GM12878 (cell line): Measurements from ENCODE around the gene ZNF160. TPM values are rescaled to one million over a fixed set of nuclear protein-coding genes. Genes with fewer than 3 reads are reported as not detected.

Experiments
- ATAC-seq: fragments of 200-7000 bp; cut with Tn5 transposase; 3 replicates; pipeline ENCODE4 v1.9.1; 2020; ENCODE audit warnings: mild to moderate bottlenecking, moderate library complexity
- BruUV-seq: library from RNA; stranded (reverse); fragments of 400-500 nt; replicated peaks from 2 replicates; lab custom pipeline; 2021; lab: Mats Ljungman, UMichigan
- CTCF ChIA-PET: fragments of 300-600 bp; sonication (Branson Sonifier 250); formaldehyde crosslinking; extraction: SDS; loops from one replicate; lab custom pipeline; 2021; ENCODE audit warnings: inconsistent platforms; lab: Yijun Ruan, JAX
- POLR2A ChIA-PET: fragments of 350-600 bp; formaldehyde crosslinking; extraction: SDS; loops from one replicate; lab custom pipeline; 2021; ENCODE audit warnings: inconsistent platforms; lab: Charles Lee
- RAD21 ChIA-PET: fragments of 300-600 bp; sonication (Branson Sonifier 250); formaldehyde crosslinking; loops from one replicate; lab custom pipeline; 2023; ENCODE audit warnings: antibody characterized with exemption; ENCODE audit not compliant: unreplicated experiment; lab: Charles Lee
- SMC1A ChIA-PET: fragments of 300-600 bp; sonication (Branson Sonifier 250); formaldehyde crosslinking; loops from one replicate; lab custom pipeline; 2023; ENCODE audit not compliant: unreplicated experiment, uncharacterized antibody; lab: Charles Lee
- DNase-seq: peaks from one replicate; pipeline ENCODE4 v3.0.0-alpha.2; 2011; ENCODE audit warnings: low read depth, low spot score
- FAIRE-seq: peaks from 3 replicates; lab custom pipeline; 2011; peaks lifted over from hg19 to GRCh38; lab: Jason Lieb, UNC
- H2AFZ ChIP-seq: 2 replicates; pipeline ENCODE4 v1.6.0; 2011; ENCODE audit warnings: low read depth, low read length, control low read depth; ENCODE audit not compliant: control insufficient read depth
- H3K27ac ChIP-seq: 2 replicates; pipeline ENCODE4 v1.5.1; 2011; ENCODE audit warnings: control low read depth; ENCODE audit not compliant: control insufficient read depth, insufficient read depth
- H3K27me3 ChIP-seq, 2 experiments: replicated peaks in 1 of 2; 2 replicates each; pipeline versions ENCODE4 v1.6.0 to v1.6.1; 2011; ENCODE audit warnings: low read length in 1 of 2; ENCODE audit not compliant: control insufficient read depth in 2 of 2, insufficient read depth in 2 of 2
- H3K36me3 ChIP-seq, 2 experiments: 2 replicates each; pipeline ENCODE4 v1.5.1; 2011; ENCODE audit warnings: low read length in 1 of 2; ENCODE audit not compliant: control insufficient read depth in 2 of 2, insufficient read depth in 2 of 2
- H3K4me1 ChIP-seq: 2 replicates; pipeline ENCODE4 v1.6.1; 2011; ENCODE audit warnings: mild to moderate bottlenecking, low read length, moderate library complexity, mixed read lengths; ENCODE audit not compliant: control insufficient read depth, insufficient read depth
- H3K4me2 ChIP-seq: 2 replicates; pipeline ENCODE4 v1.6.0; 2011; ENCODE audit warnings: control low read depth; ENCODE audit not compliant: control insufficient read depth, insufficient read depth
- H3K4me3 ChIP-seq: fragments of 200-600 bp; sonication (generic); 2 replicates; pipeline ENCODE4 v1.5.1; 2016
- H3K79me2 ChIP-seq: 2 replicates; pipeline ENCODE4 v1.6.0; 2011; ENCODE audit warnings: low read length; ENCODE audit not compliant: control insufficient read depth, insufficient read depth
- H3K9ac ChIP-seq: 2 replicates; pipeline ENCODE4 v1.8.0; 2011; ENCODE audit warnings: low read length, control low read depth, mixed read lengths; ENCODE audit not compliant: control insufficient read depth, insufficient read depth
- H3K9me3 ChIP-seq: replicated peaks from 3 replicates; pipeline ENCODE4 v1.5.1; 2011; ENCODE audit warnings: mild to moderate bottlenecking, low read length; ENCODE audit not compliant: control insufficient read depth, insufficient read depth
- H4K20me1 ChIP-seq: 2 replicates; pipeline ENCODE4 v1.6.0; 2011; ENCODE audit not compliant: control insufficient read depth, insufficient read depth
- CBFB ChIP-seq: IDR thresholded peaks from 2 replicates; pipeline ENCODE4 v1.6.1; 2016; ENCODE audit warnings: antibody characterized with exemption, low read depth
- CUX1 ChIP-seq: IDR thresholded peaks from 2 replicates; pipeline ENCODE4 v1.6.1; 2012; ENCODE audit warnings: improper control_type of control experiment, low read depth, low read length; ENCODE audit not compliant: insufficient replicate concordance
- DPF2 ChIP-seq: fragments of 450-650 bp; IDR thresholded peaks from 2 replicates; pipeline ENCODE4 v1.6.1; 2017; ENCODE audit warnings: mild to moderate bottlenecking
- ESRRA ChIP-seq: IDR thresholded peaks from 2 replicates; pipeline ENCODE4 v1.6.1; 2012; ENCODE audit warnings: mild to moderate bottlenecking, low read length, improper control_type of control experiment
- EZH2 ChIP-seq: IDR thresholded peaks from 2 replicates; pipeline ENCODE4 v1.6.1; 2012; ENCODE audit warnings: low read depth, mild to moderate bottlenecking, control low read depth, inconsistent platforms, low read length, borderline replicate concordance; ENCODE audit not compliant: control insufficient read depth
- FOXK2 ChIP-seq: fragments of 450-650 bp; IDR thresholded peaks from 2 replicates; pipeline ENCODE4 v1.6.1; 2017; ENCODE audit warnings: mild to moderate bottlenecking, moderate library complexity
- JUND ChIP-seq: IDR thresholded peaks from 2 replicates; pipeline ENCODE4 v1.6.1; 2012; ENCODE audit warnings: low read depth, mild to moderate bottlenecking, low read length, improper control_type of control experiment, moderate library complexity
- KAT2A ChIP-seq: conservative IDR thresholded peaks from 2 replicates; pipeline ENCODE4 v1.6.1; 2011; ENCODE audit warnings: low read depth, low read length; ENCODE audit not compliant: control insufficient read depth
- MEF2B ChIP-seq: fragments of 450-650 bp; IDR thresholded peaks from 2 replicates; pipeline ENCODE4 v1.6.1; 2018; ENCODE audit warnings: mild to moderate bottlenecking, moderate library complexity; ENCODE audit not compliant: partially characterized antibody, poor library complexity, severe bottlenecking
- MTA3 ChIP-seq: IDR thresholded peaks from 2 replicates; pipeline ENCODE4 v1.6.1; 2012; ENCODE audit warnings: low read length, inconsistent platforms, borderline replicate concordance
- MYC ChIP-seq: IDR thresholded peaks from 2 replicates; pipeline ENCODE4 v1.6.1; 2011; ENCODE audit warnings: mild to moderate bottlenecking, low read length, moderate library complexity, inconsistent platforms; ENCODE audit not compliant: insufficient read depth, insufficient replicate concordance, insufficient read length, severe bottlenecking
- NFIC ChIP-seq: IDR thresholded peaks from 2 replicates; pipeline ENCODE4 v1.6.1; 2012; ENCODE audit warnings: low read depth, mild to moderate bottlenecking, inconsistent platforms, low read length, moderate library complexity
- STAT1 ChIP-seq: fragments of 450-650 bp; conservative IDR thresholded peaks from 2 replicates; pipeline ENCODE4 v1.6.1; 2014; ENCODE audit warnings: antibody characterized with exemption, mild to moderate bottlenecking
- SUPT20H ChIP-seq: IDR thresholded peaks from 2 replicates; pipeline ENCODE4 v1.6.1; 2011; ENCODE audit warnings: low read depth, mild to moderate bottlenecking, low read length, moderate library complexity, borderline replicate concordance; ENCODE audit not compliant: control insufficient read depth
- TARDBP ChIP-seq: IDR thresholded peaks from 2 replicates; pipeline ENCODE4 v1.6.1; 2016; ENCODE audit warnings: borderline replicate concordance
- TCF7 ChIP-seq: IDR thresholded peaks from 2 replicates; pipeline ENCODE4 v1.6.1; 2014; ENCODE audit warnings: antibody characterized with exemption, borderline replicate concordance
- WGBS: methylation state at CpG from one replicate; pipeline ENCODE4 v1.1.6; 2016; ENCODE audit warnings: low lambda C conversion rate; ENCODE audit not compliant: insufficient replicate concordance, insufficient coverage; ENCODE audit errors: missing lambda C conversion rate; 5-methylcytosine and 5-hydroxymethylcytosine counted together
- in situ Hi-C: fragments of 300-500 bp; cut with MboI; formaldehyde crosslinking; loops from 9 replicates; pipeline ENCODE4 v1.14.3; 2018; ENCODE audit warnings: mixed read lengths
- intact Hi-C: fragments of 100-400 bp; cut with micrococcal nuclease; formaldehyde crosslinking; loops from one replicate; pipeline ENCODE4 v1.14.2; 2022; ENCODE audit not compliant: unreplicated experiment
- polyA plus RNA-seq, 11 experiments: library from polyadenylated mRNA; depleted of rRNA in 4 of 11; unstranded in 6 of 11; stranded (reverse) in 5 of 11; fragments of >200 nt; fragmentation: Nextera tagmentation in 4 of 11; fragmentation: Illumina TruSeq in 1 of 11; extraction: Ambion mirVana in 4 of 11; extraction: Trizol in 1 of 11; gene quantifications; 1 replicate in 1 of 11; 2 replicates in 10 of 11; pipeline versions ENCODE4 v1.2.1 to v1.2.3, GENCODE V29; 2011 to 2016; ENCODE audit warnings: inconsistent platforms in 2 of 11, missing spikeins in 2 of 11, low read depth in 1 of 11
- total RNA-seq, 4 experiments: library from RNA; depleted of rRNA in 3 of 4; stranded (reverse); fragments of >200 nt in 3 of 4; fragmentation: Illumina TruSeq in 1 of 4; extraction: Trizol in 1 of 4; gene quantifications; 2 replicates each; pipeline versions ENCODE4 v1.2.1 to v1.2.3, GENCODE V29; 2013 to 2021

The ZNF160 gene
- total and polyA plus RNA-seq, 10 of the 15 experiments (the other 5 are each of a cell fraction or from before 2014, with no cell fraction given): 2.8 to 18.6 (median 12.1) TPM

DNA sequence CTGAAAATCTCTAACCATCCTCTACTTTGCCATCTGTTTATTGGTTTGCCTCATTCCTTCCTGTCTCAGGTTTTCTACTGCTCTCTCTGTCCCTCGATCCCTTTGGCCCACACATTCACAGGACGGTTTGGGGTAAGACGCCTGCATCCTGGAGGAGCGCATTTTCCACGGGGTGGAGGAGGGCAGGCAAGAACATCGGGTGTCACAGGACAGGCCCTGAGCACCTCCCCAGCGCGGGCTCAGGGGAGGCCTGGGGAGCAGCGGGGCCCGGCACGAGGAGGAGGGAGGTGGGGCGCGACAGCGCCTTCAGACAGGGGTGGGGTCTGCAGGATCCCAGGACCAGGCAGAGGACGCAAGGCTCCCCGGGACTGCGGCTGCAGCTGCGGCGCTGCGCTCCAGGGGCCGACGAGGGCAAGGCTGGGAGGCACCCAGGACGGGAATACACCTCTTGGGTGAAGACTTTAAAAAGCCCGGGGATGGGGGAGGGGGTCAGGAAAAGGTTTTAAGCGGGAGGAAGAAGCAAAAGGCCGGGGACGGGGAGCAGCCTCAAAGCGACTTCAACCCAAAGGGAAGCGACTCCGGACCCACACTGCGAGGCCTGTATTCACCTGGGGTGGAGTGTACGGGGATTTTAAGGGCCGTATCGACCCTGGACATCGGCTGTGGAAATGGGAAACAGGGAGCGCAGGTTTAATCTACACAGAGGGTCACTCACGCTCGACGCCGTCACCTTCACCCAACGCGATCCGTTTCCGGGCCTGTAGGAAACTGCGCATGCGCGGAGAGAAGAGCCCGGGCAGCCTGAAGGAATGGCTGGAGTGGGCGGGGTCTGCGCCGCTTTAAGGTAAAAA is 29.1 kb upstream of the ZNF160 start, which contains the start of gene ZNF415:
ZNF415 (minus strand) TSS at position 770 of the 851 bp plus-strand sequence. CDS start 10,234 bp downstream, outside the sequence.
- BruUV-seq: no TSS peak

DNA sequence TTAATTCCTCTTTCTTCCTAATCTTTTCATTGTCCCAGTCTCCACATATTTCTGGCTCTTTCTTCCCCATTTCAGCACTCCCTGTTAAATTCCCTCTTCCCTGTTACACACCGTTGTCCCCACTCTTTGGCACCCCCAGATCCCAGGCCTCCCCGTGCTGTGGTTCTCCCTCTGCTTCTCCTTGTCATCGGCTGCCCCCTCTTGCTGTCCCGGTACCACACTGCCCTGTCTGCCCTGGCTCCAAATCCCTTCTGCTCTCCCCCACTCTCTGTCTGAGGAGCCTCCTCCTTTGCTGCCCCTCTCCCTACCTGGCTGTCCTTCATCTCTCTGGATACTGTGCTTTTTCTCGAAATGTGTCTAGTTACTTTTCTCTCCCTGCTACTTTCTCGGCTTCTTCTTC is 28.5 kb upstream of the ZNF160 start:
- no peak overlapping the region for H3K4me2 ChIP-seq
- POLR2A ChIA-PET: no interaction called here
- TF ChIP-seq STAT1 (no peak), MEF2B (no peak), FOXK2 (no peak), CUX1 (no peak), NFIC (no peak), TCF7 (no peak), MTA3 (no peak), TARDBP (no peak)

More for the DNA sequence above, 29.1 kb upstream of the ZNF160 start, which contains the start of gene ZNF415:
- no peak for TF ChIP-seq EZH2
- no peak for TF ChIP-seq FOXK2
- TF ChIP-seq DPF2: no peak
- TF ChIP-seq CBFB: no peak
- no peak for TF ChIP-seq MYC
- TF ChIP-seq SUPT20H: no peak
- TF ChIP-seq KAT2A: no peak
- TF ChIP-seq JUND: no peak
- TF ChIP-seq ESRRA: no peak
- TF ChIP-seq, all 136 proteins: peak for 0
- Histone ChIP-seq H3K9ac (no peak within 1 kb of the TSS), H4K20me1 (no peaks in the 10 kb centered on the region), H3K27ac (no peak within 1 kb of the TSS), H2AFZ (peak within 1 kb of the TSS; percentile 12; the same call in 1 of the 2 replicates), H3K4me2 (0 out of 2 replicates have a peak within 1 kb of the TSS, but pooled peaks have one; percentile 17), H3K4me3 (no peak within 1 kb of the TSS), H3K79me2 (no peaks in the 10 kb centered on the region), H3K9me3 (peaks cover 5% of the 10 kb centered on the region; the same call in 1 of the 3 replicates), H3K4me1 (no peaks in the 10 kb centered on the region), H3K27me3 (no peaks in the 10 kb centered on the region), H3K36me3 (no peaks in the 10 kb centered on the region)
- ChIA-PET RAD21 (no interaction called here), CTCF (no interaction called here), SMC1A (no interaction called here), POLR2A (no interaction called here)
- intact Hi-C loops (no loop called here), in situ Hi-C loops (no loop called here)
- no peak for DNase-seq
- no peak for ATAC-seq
- 26% methylated on average over 39 of the region's 51 CpGs for WGBS
- FAIRE-seq: no peak

More for the DNA sequence above, 28.5 kb upstream of the ZNF160 start:
- in situ Hi-C loops (no loop called here), intact Hi-C loops (no loop called here)
- ATAC-seq: no peak
- no peak for FAIRE-seq
- RAD21 ChIA-PET: no interaction called here
- Histone ChIP-seq H3K79me2 (no peaks in the 10 kb centered on the region), H3K9ac (no peak overlapping the region), H3K27ac (no peak overlapping the region), H3K4me1 (no peaks in the 10 kb centered on the region), H2AFZ (no peak overlapping the region), H4K20me1 (no peaks in the 10 kb centered on the region), H3K27me3 (no peaks in the 10 kb centered on the region), H3K4me3 (no peak overlapping the region), H3K9me3 (peaks cover 4% of the 10 kb centered on the region; the same call in 1 of the 3 replicates), H3K36me3 (no peaks in the 10 kb centered on the region)
- BruUV-seq: no TSS peak
- no peak for DNase-seq
- CTCF ChIA-PET: no interaction called here
- WGBS: 52% methylated on average over 6 of the region's 6 CpGs
- SMC1A ChIA-PET: no interaction called here
